Panc1 (cell line): ENCODE results near the gene NR1H2. TPM values are rescaled to one million over a fixed set of nuclear protein-coding genes. Genes with fewer than 3 reads are reported as not detected.

Source experiments
- ATAC-seq: fragments of 200-7000 bp; cut with Tn5 transposase; 2 replicates; pipeline ENCODE4 v1.9.1; 2020; ENCODE audit warnings: mild to moderate bottlenecking, moderate library complexity
- BruUV-seq: library from RNA; stranded (reverse); fragments of 400-500 nt; replicated peaks from 2 replicates; lab custom pipeline; 2021; lab: Mats Ljungman, UMichigan
- CTCF ChIA-PET: fragments of 300-600 bp; sonication (Branson Sonifier 250); formaldehyde crosslinking; loops from one replicate; lab custom pipeline; 2022; ENCODE audit warnings: antibody characterized with exemption; lab: Charles Lee
- POLR2A ChIA-PET: fragments of 300-600 bp; sonication (Branson Sonifier 250); formaldehyde crosslinking; loops from one replicate; lab custom pipeline; 2022; ENCODE audit warnings: antibody characterized with exemption; lab: Charles Lee
- DNase-seq: peaks from one replicate; pipeline ENCODE4 v3.0.0-alpha.2; 2010; ENCODE audit warnings: low read depth, low spot score
- H3K27ac ChIP-seq: 2 replicates; pipeline ENCODE4 v1.5.1; 2011; ENCODE audit warnings: mild to moderate bottlenecking, low read length, inconsistent platforms
- H3K27me3 ChIP-seq: fragments of 200-500 bp; sonication (Bioruptor generic); 2 replicates; pipeline ENCODE4 v1.6.0; 2014; ENCODE audit warnings: low read length, inconsistent platforms; ENCODE audit not compliant: control insufficient read depth, insufficient read depth
- H3K36me3 ChIP-seq: fragments of 200-500 bp; sonication (Bioruptor generic); 2 replicates; pipeline ENCODE4 v1.5.1; 2014; ENCODE audit warnings: inconsistent platforms, mild to moderate bottlenecking, low read length, moderate library complexity; ENCODE audit not compliant: control insufficient read depth, insufficient read depth
- H3K4me1 ChIP-seq: 2 replicates; pipeline ENCODE4 v1.5.1; 2011; ENCODE audit warnings: inconsistent platforms, mild to moderate bottlenecking, low read length, moderate library complexity; ENCODE audit not compliant: control insufficient read depth, insufficient read depth
- H3K4me3 ChIP-seq, 2 experiments: 2 replicates each; pipeline ENCODE4 v1.5.1; 2011 to 2012; ENCODE audit warnings: low read depth in 2 of 2, low read length in 2 of 2, mild to moderate bottlenecking in 2 of 2, inconsistent platforms in 1 of 2, moderate library complexity in 1 of 2
- H3K9me3 ChIP-seq: fragments of 200-500 bp; sonication (Bioruptor generic); 2 replicates; pipeline ENCODE4 v1.5.1; 2014; ENCODE audit warnings: low read depth, mild to moderate bottlenecking, inconsistent platforms, low read length, moderate library complexity; ENCODE audit not compliant: control insufficient read depth, insufficient read depth
- CTCF ChIP-seq: fragments of 450-650 bp; IDR thresholded peaks from 2 replicates; pipeline ENCODE4 v1.5.1; 2017; ENCODE audit warnings: mild to moderate bottlenecking
- POLR2AphosphoS5 ChIP-seq: IDR thresholded peaks from 2 replicates; pipeline ENCODE4 v1.6.1; 2012; ENCODE audit warnings: mild to moderate bottlenecking, low read depth, low read length, moderate library complexity
- REST ChIP-seq, 2 experiments: IDR thresholded peaks; 2 replicates each; pipeline ENCODE4 v1.6.1; 2011 to 2012; ENCODE audit warnings: low read depth in 2 of 2, control low read depth in 1 of 2, low read length in 1 of 2, mild to moderate bottlenecking in 1 of 2, moderate library complexity in 1 of 2; ENCODE audit not compliant: insufficient read depth in 1 of 2
- SIN3A ChIP-seq: IDR thresholded peaks from 2 replicates; pipeline ENCODE4 v1.6.1; 2012; ENCODE audit warnings: low read depth, mild to moderate bottlenecking, low read length, moderate library complexity, borderline replicate concordance; ENCODE audit not compliant: insufficient read depth
- TCF7L2 ChIP-seq: IDR thresholded peaks from 2 replicates; pipeline ENCODE4 v1.6.1; 2011; ENCODE audit warnings: mild to moderate bottlenecking, low read depth, low read length, inconsistent platforms
- in situ Hi-C: cut with HindIII; loops from 2 replicates; pipeline ENCODE4 v1.10.0; 2016; ENCODE audit warnings: low sequenced_read_pairs, low pct_unique_long_range_greater_than_20kb
- intact Hi-C: fragments of 100-400 bp; cut with micrococcal nuclease; formaldehyde crosslinking; loops from one replicate; pipeline ENCODE4 v1.10.0; 2022; ENCODE audit not compliant: unreplicated experiment
- total RNA-seq: library from RNA; stranded (reverse); gene quantifications from one replicate; pipeline ENCODE4 v1.2.1, GENCODE V29; 2021; ENCODE audit not compliant: unreplicated experiment

Gene NR1H2
- total RNA-seq, 1 experiment from 2014 or later, result 55.8 TPM

GRCh38 chr19:50381881-50382729, 5.8 kb downstream of the NR1H2 start:
- H3K27me3 ChIP-seq, result no peaks in the 10 kb centered on the region
- H3K27ac ChIP-seq, result no peak overlapping the region
- peaks cover 4% of the 10 kb centered on the region for H3K4me1 ChIP-seq
- ChIA-PET CTCF (no interaction called here), POLR2A (no interaction called here)
- no peak overlapping the region for H3K4me3 ChIP-seq
- in situ Hi-C loops, result no loop called here
- no peaks in the 10 kb centered on the region for H3K9me3 ChIP-seq
- ATAC-seq (no peak), DNase-seq (no peak)
- BruUV-seq, result no TSS peak
- H3K36me3 ChIP-seq, result no peaks in the 10 kb centered on the region
- intact Hi-C loops, result no loop called here
- TF ChIP-seq POLR2AphosphoS5, result no peak
- TF ChIP-seq CTCF, result no peak
- no peak for TF ChIP-seq SIN3A
- no peak for TF ChIP-seq REST (IDR thresholded peaks at IDR 0.05; ENCODE audit: insufficient read depth in 1 of 2, low read depth in 2 of 2, low read length in 1 of 2)
- no peak for TF ChIP-seq TCF7L2

- no peak for DNase-seq
- ChIA-PET CTCF (no interaction called here), POLR2A (no interaction called here)
- no peaks in the 10 kb centered on the region for H3K27me3 ChIP-seq
- no peaks in the 10 kb centered on the region for H3K36me3 ChIP-seq
- BruUV-seq, result no TSS peak
- intact Hi-C loops, result no loop called here
- in situ Hi-C loops, result no loop called here
- peaks cover 4% of the 10 kb centered on the region for H3K4me1 ChIP-seq
- TF ChIP-seq SIN3A (no peak), POLR2AphosphoS5 (no peak), TCF7L2 (no peak), CTCF (no peak), REST (IDR thresholded peaks at IDR 0.05; ENCODE audit: insufficient read depth in 1 of 2, low read depth in 2 of 2, low read length in 1 of 2) (no peak)
- peak overlapping the region; percentile 55 to 72 for H3K4me3 ChIP-seq
- peak overlapping the region; percentile 87 for H3K27ac ChIP-seq
- no peaks in the 10 kb centered on the region for H3K9me3 ChIP-seq
- ATAC-seq, result peak; percentile 43; the same call in 1 of the 2 replicates
Measured at GRCh38 chr19:50383001-50383851, 7.0 kb downstream of the NR1H2 start.
